ENCODE data around the gene WASL. TPM values are rescaled to one million over a fixed set of nuclear protein-coding genes. Genes with fewer than 3 reads are reported as not detected.

Gene WASL
- total RNA-seq, 1 donor from 2014 or later, result 33.7 TPM

- no peaks in the 10 kb centered on the region for H3K27me3 Mint-ChIP-seq (ENCODE audit: unreplicated experiment)
- H3K4me3 Mint-ChIP-seq (ENCODE audit: unreplicated experiment), result no peak overlapping the region
- no peak for DNase-seq (ENCODE audit: low spot score)
- no peaks in the 10 kb centered on the region for H3K9me3 Mint-ChIP-seq (ENCODE audit: unreplicated experiment)
- TF ChIP-seq, protein P1, sequence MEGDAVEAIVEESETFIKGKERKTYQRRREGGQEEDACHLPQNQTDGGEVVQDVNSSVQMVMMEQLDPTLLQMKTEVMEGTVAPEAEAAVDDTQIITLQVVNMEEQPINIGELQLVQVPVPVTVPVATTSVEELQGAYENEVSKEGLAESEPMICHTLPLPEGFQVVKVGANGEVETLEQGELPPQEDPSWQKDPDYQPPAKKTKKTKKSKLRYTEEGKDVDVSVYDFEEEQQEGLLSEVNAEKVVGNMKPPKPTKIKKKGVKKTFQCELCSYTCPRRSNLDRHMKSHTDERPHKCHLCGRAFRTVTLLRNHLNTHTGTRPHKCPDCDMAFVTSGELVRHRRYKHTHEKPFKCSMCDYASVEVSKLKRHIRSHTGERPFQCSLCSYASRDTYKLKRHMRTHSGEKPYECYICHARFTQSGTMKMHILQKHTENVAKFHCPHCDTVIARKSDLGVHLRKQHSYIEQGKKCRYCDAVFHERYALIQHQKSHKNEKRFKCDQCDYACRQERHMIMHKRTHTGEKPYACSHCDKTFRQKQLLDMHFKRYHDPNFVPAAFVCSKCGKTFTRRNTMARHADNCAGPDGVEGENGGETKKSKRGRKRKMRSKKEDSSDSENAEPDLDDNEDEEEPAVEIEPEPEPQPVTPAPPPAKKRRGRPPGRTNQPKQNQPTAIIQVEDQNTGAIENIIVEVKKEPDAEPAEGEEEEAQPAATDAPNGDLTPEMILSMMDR (IDR thresholded peaks at IDR 0.05; ENCODE audit: unreplicated experiment), result no peak
- no peak overlapping the region for H3K27ac Mint-ChIP-seq (ENCODE audit: unreplicated experiment)
- peaks cover 6% of the 10 kb centered on the region for H3K4me1 Mint-ChIP-seq (ENCODE audit: unreplicated experiment)
- no peaks in the 10 kb centered on the region for H3K36me3 Mint-ChIP-seq (ENCODE audit: low read depth, unreplicated experiment)
These were observed 25.7 kb upstream of the WASL start for GRCh38 chr7:123774496-123774895.

- TF ChIP-seq, protein P1 (IDR thresholded peaks at IDR 0.05; ENCODE audit: unreplicated experiment), result no peak
- Mint-ChIP-seq H3K27me3 (ENCODE audit: unreplicated experiment) (no peaks in the 10 kb centered on the region), H3K4me3 (ENCODE audit: unreplicated experiment) (no peak overlapping the region), H3K36me3 (ENCODE audit: low read depth, unreplicated experiment) (no peaks in the 10 kb centered on the region), H3K27ac (ENCODE audit: unreplicated experiment) (no peak overlapping the region), H3K4me1 (ENCODE audit: unreplicated experiment) (peaks cover 6% of the 10 kb centered on the region), H3K9me3 (ENCODE audit: unreplicated experiment) (no peaks in the 10 kb centered on the region)
- no peak for DNase-seq (ENCODE audit: low spot score)
These were observed 24.7 kb upstream of the WASL start for GRCh38 chr7:123773481-123773880.

DNA sequence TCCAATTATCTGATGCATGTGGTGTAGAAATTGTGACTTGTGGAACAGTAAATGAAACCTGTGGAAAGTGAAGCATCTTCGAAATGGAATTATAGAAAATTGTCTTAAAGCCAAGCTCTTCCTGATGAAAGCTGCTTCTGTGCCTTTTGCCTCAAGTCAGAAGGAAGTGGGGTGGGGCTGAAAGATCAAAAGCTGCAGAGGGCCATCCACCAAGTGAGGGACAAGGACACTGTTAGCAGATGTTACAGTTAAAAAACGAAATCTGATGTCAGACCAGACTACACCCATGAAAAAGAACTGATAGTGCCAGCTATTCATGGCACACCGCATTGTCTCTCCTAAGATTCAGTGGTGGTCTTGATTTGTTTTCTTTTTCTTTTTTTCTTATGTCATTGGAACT, 23.8 kb upstream of the WASL start:
- Mint-ChIP-seq H3K27me3 (ENCODE audit: unreplicated experiment) (no peaks in the 10 kb centered on the region), H3K36me3 (ENCODE audit: low read depth, unreplicated experiment) (no peaks in the 10 kb centered on the region), H3K27ac (ENCODE audit: unreplicated experiment) (no peak overlapping the region), H3K4me3 (ENCODE audit: unreplicated experiment) (no peak overlapping the region), H3K4me1 (ENCODE audit: unreplicated experiment) (peaks cover 6% of the 10 kb centered on the region), H3K9me3 (ENCODE audit: unreplicated experiment) (no peaks in the 10 kb centered on the region)
- TF ChIP-seq, protein P1 (IDR thresholded peaks at IDR 0.05; ENCODE audit: unreplicated experiment), result no peak
- no peak for DNase-seq (ENCODE audit: low spot score)

GRCh38 chr7:123771846-123772245, 23.0 kb upstream of the WASL start:
- Mint-ChIP-seq H3K27ac (ENCODE audit: unreplicated experiment) (no peak overlapping the region), H3K4me3 (ENCODE audit: unreplicated experiment) (no peak overlapping the region), H3K4me1 (ENCODE audit: unreplicated experiment) (peaks cover 6% of the 10 kb centered on the region), H3K36me3 (ENCODE audit: low read depth, unreplicated experiment) (no peaks in the 10 kb centered on the region), H3K9me3 (ENCODE audit: unreplicated experiment) (no peaks in the 10 kb centered on the region), H3K27me3 (ENCODE audit: unreplicated experiment) (no peaks in the 10 kb centered on the region)
- TF ChIP-seq, protein P1 (IDR thresholded peaks at IDR 0.05; ENCODE audit: unreplicated experiment), result no peak
- DNase-seq (ENCODE audit: low spot score), result no peak

DNA sequence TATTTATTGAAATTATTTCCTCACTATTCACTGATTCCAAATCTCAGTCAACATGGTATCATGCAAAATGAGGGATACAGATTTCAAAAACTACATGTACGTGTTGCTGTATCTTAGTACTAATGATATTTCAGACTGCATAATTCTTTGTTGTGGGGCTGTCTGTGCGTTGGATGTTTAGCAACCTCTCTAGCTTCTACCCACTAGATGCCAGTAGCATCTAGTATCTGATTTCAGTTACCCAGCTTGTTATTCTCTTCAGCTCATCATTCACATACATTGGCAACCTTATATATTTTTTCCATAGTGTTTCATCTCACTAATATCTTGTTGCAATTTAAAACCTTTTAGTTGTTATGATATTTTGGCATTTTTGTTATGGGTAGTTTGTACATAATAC, 22.5 kb upstream of the WASL start:
- Mint-ChIP-seq H3K4me1 (ENCODE audit: unreplicated experiment) (peaks cover 6% of the 10 kb centered on the region), H3K9me3 (ENCODE audit: unreplicated experiment) (no peaks in the 10 kb centered on the region), H3K36me3 (ENCODE audit: low read depth, unreplicated experiment) (no peaks in the 10 kb centered on the region), H3K27ac (ENCODE audit: unreplicated experiment) (no peak overlapping the region), H3K4me3 (ENCODE audit: unreplicated experiment) (no peak overlapping the region), H3K27me3 (ENCODE audit: unreplicated experiment) (no peaks in the 10 kb centered on the region)
- no peak for DNase-seq (ENCODE audit: low spot score)
- TF ChIP-seq, protein P1 (IDR thresholded peaks at IDR 0.05; ENCODE audit: unreplicated experiment), result no peak

Measured in endothelial cell (in vitro differentiated cells).